Breast epithelium (tissue), 4 donors: ENCODE data around the gene UNC5A. TPM values are rescaled to one million over a fixed set of nuclear protein-coding genes. Genes with fewer than 3 reads are reported as not detected.

Source experiments
- DNase-seq, 2 donors: peaks; one replicate each; pipeline ENCODE4 v3.0.0-alpha.2; 2019; ENCODE audit warnings: low spot score in 2 of 2
- H3K27ac ChIP-seq, 2 donors: fragments of 200-600 bp; sonication (generic) in 1 of 2; one replicate each; pipeline ENCODE4 v1.5.1; 2016 to 2019; ENCODE audit warnings: mild to moderate bottlenecking in 1 of 2
- H3K27me3 ChIP-seq, 2 donors: fragments of 200-600 bp; sonication (generic) in 1 of 2; one replicate each; pipeline versions ENCODE4 v1.5.1 to v1.6.0; 2017 to 2019; ENCODE audit warnings: control low read depth in 1 of 2, mild to moderate bottlenecking in 1 of 2
- H3K36me3 ChIP-seq: fragments of 200-600 bp; one replicate; pipeline ENCODE4 v1.5.1; 2019
- H3K4me1 ChIP-seq, 2 donors: fragments of 200-600 bp; sonication (generic); one replicate each; pipeline ENCODE4 v1.5.1; 2016 to 2019; ENCODE audit warnings: control low read depth in 1 of 2
- H3K4me3 ChIP-seq, 3 donors: fragments of 200-600 bp; sonication (generic); 1 replicate in 2 of 3; 2 replicates in 1 of 3; pipeline ENCODE4 v1.5.1; 2016 to 2019; ENCODE audit warnings: mild to moderate bottlenecking in 3 of 3, moderate library complexity in 2 of 3
- H3K9me3 ChIP-seq, 2 donors: fragments of 200-600 bp; sonication (generic) in 1 of 2; one replicate each; pipeline ENCODE4 v1.5.1; 2016 to 2019; ENCODE audit warnings: control low read depth in 1 of 2
- CTCF ChIP-seq, 3 donors: fragments of 450-650 bp; IDR thresholded peaks; one replicate each; pipeline ENCODE4 v1.5.1; 2016 to 2017; ENCODE audit warnings: antibody characterized with exemption in 3 of 3, mild to moderate bottlenecking in 3 of 3, moderate library complexity in 3 of 3
- POLR2A ChIP-seq: fragments of 450-650 bp; IDR thresholded peaks from one replicate; pipeline ENCODE4 v1.6.1; 2016; ENCODE audit warnings: antibody characterized with exemption, mild to moderate bottlenecking, moderate library complexity
- POLR2AphosphoS5 ChIP-seq, 3 donors: sonication (generic); formaldehyde crosslinking; IDR thresholded peaks; one replicate each; pipeline ENCODE4 v1.6.1; 2017; ENCODE audit warnings: antibody characterized with exemption in 3 of 3
- intact Hi-C: fragments of 100-400 bp; cut with DNase I; formaldehyde crosslinking; loops from one replicate; pipeline ENCODE4 v1.15.1; 2023; ENCODE audit warnings: low total_unique reads
- total RNA-seq, 3 donors: library from RNA; depleted of rRNA; stranded (reverse); fragments of >200 nt; gene quantifications; one replicate each; pipeline ENCODE4 v1.1.0, GENCODE V29; 2016

The UNC5A gene
- total RNA-seq, 3 donors from 2014 or later, result 0.15 to 2.9 TPM; not detected in 1

GRCh38 chr5:176788091-176788490, 22.3 kb upstream of the UNC5A start:
- no peaks in the 10 kb centered on the region for H3K36me3 ChIP-seq
- peaks cover 0 to 77% of the 10 kb centered on the region in 2 donors for H3K27me3 ChIP-seq
- no peak for DNase-seq
- H3K27ac ChIP-seq, result no peak overlapping the region
- H3K4me1 ChIP-seq, result no peaks in the 10 kb centered on the region
- no peak overlapping the region for H3K4me3 ChIP-seq
- TF ChIP-seq POLR2A (no peak), POLR2AphosphoS5 (IDR thresholded peaks at IDR 0.05) (no peak), CTCF (IDR thresholded peaks at IDR 0.05) (no peak)
- intact Hi-C loops, result no loop called here
- H3K9me3 ChIP-seq, result no peaks in the 10 kb centered on the region

- intact Hi-C loops, result no loop called here
- Histone ChIP-seq H3K4me1 (no peaks in the 10 kb centered on the region), H3K4me3 (no peak overlapping the region), H3K9me3 (no peaks in the 10 kb centered on the region), H3K36me3 (no peaks in the 10 kb centered on the region), H3K27me3 (peaks cover 0 to 88% of the 10 kb centered on the region in 2 donors), H3K27ac (no peak overlapping the region)
- DNase-seq, result no peak
- no peak for TF ChIP-seq POLR2A
- TF ChIP-seq POLR2AphosphoS5 (IDR thresholded peaks at IDR 0.05), result no peak
- no peak for TF ChIP-seq CTCF (IDR thresholded peaks at IDR 0.05)
Measured at GRCh38 chr5:176788941-176789872, 21.2 kb upstream of the UNC5A start.

- no peak for DNase-seq
- intact Hi-C loops, result no loop called here
- Histone ChIP-seq H3K36me3 (no peaks in the 10 kb centered on the region), H3K4me1 (no peaks in the 10 kb centered on the region), H3K27me3 (peaks cover 0 to 89% of the 10 kb centered on the region in 2 donors), H3K4me3 (no peak overlapping the region), H3K27ac (no peak overlapping the region), H3K9me3 (no peaks in the 10 kb centered on the region)
- TF ChIP-seq CTCF (IDR thresholded peaks at IDR 0.05) (no peak), POLR2A (no peak), POLR2AphosphoS5 (IDR thresholded peaks at IDR 0.05) (no peak)
Measured at GRCh38 chr5:176789873-176790615, 20.3 kb upstream of the UNC5A start.

- no peaks in the 10 kb centered on the region for H3K4me1 ChIP-seq
- no peak for DNase-seq
- H3K27me3 ChIP-seq, result peaks cover 0 to 89% of the 10 kb centered on the region in 2 donors
- no peak overlapping the region for H3K27ac ChIP-seq
- H3K9me3 ChIP-seq, result no peaks in the 10 kb centered on the region
- no peak overlapping the region for H3K4me3 ChIP-seq
- intact Hi-C loops, result no loop called here
- no peaks in the 10 kb centered on the region for H3K36me3 ChIP-seq
- TF ChIP-seq POLR2AphosphoS5 (IDR thresholded peaks at IDR 0.05) (no peak), POLR2A (no peak), CTCF (IDR thresholded peaks at IDR 0.05) (no peak)
Measured at GRCh38 chr5:176790941-176791340, 19.4 kb upstream of the UNC5A start.
